Measurements from ENCODE around the gene NCMAP. TPM values are rescaled to one million over a fixed set of nuclear protein-coding genes. Genes with fewer than 3 reads are reported as not detected.

The NCMAP gene
- total RNA-seq = not detected in 2 replicates

GRCh38 chr1:24555591-24556413 lies at the start of gene NCMAP:
Gene NCMAP (plus strand): TSS chr1:24556087. CDS start chr1:24595431, 39,344 bp downstream.

GRCh38 chr1:24642481-24643362 lies 86.8 kb downstream of the NCMAP start, which contains the start of gene SRRM1:
Gene SRRM1 (plus strand): TSS chr1:24643302. CDS start chr1:24643327, 25 bp downstream.

Other genes with a start within 250 kb of the NCMAP start
- gene GRHL3, start 236.7 kb upstream of the NCMAP start, total RNA-seq = not detected in 2 replicates
- gene STPG1, start 142.3 kb upstream of the NCMAP start, total RNA-seq = 2.0 and 4.6 TPM in 2 replicates
- gene NIPAL3, start 140.3 kb upstream of the NCMAP start, total RNA-seq = 34.3 and 42.7 TPM in 2 replicates
- gene RCAN3, start 53.3 kb upstream of the NCMAP start, total RNA-seq = 2.3 and 4.7 TPM in 2 replicates
- gene SRRM1, start 87.2 kb downstream of the NCMAP start, total RNA-seq = 16.1 and 24.1 TPM in 2 replicates
- 130 and 256 TPM in 2 replicates for gene CLIC4, start 189.4 kb downstream of the NCMAP start, total RNA-seq